ENCODE results near the gene LRRC34.

DNA sequence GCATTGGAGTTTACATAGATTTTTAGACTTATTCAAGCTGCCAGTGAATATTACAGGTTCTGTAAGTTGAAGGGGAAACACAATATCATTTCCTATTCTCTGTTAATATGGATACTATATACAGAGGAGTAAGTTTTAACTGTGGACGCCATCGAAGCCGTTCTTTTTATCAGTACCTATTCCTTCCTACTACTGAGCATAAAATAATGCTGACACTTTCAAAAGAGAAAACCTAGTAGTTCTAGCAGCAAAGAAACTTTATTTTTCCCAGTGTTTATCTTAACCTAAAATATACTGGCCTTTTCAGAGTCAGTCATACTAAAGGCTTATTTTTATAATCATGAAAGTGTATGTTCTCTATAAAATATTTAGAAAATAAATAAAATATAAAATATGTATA is 42.8 kb upstream of the LRRC34 start:
- no peak for TF ChIP-seq POLR2A (IDR thresholded peaks at IDR 0.05)
- TF ChIP-seq, protein P1, sequence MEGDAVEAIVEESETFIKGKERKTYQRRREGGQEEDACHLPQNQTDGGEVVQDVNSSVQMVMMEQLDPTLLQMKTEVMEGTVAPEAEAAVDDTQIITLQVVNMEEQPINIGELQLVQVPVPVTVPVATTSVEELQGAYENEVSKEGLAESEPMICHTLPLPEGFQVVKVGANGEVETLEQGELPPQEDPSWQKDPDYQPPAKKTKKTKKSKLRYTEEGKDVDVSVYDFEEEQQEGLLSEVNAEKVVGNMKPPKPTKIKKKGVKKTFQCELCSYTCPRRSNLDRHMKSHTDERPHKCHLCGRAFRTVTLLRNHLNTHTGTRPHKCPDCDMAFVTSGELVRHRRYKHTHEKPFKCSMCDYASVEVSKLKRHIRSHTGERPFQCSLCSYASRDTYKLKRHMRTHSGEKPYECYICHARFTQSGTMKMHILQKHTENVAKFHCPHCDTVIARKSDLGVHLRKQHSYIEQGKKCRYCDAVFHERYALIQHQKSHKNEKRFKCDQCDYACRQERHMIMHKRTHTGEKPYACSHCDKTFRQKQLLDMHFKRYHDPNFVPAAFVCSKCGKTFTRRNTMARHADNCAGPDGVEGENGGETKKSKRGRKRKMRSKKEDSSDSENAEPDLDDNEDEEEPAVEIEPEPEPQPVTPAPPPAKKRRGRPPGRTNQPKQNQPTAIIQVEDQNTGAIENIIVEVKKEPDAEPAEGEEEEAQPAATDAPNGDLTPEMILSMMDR (IDR thresholded peaks at IDR 0.05) = no peak

Data from heart left ventricle (tissue), 13 donors.